Keratinocyte (primary cell): ENCODE data around the gene CREB5. TPM values are rescaled to one million over a fixed set of nuclear protein-coding genes. Genes with fewer than 3 reads are reported as not detected.

Experiments
- DNase-seq: peaks from one replicate; pipeline ENCODE4 v3.0.0-alpha.2; 2011; ENCODE audit warnings: low read depth, missing footprints, low spot score
- FAIRE-seq: peaks from 2 replicates; lab custom pipeline; 2011; peaks lifted over from hg19 to GRCh38; lab: Jason Lieb, UNC
- H2AFZ ChIP-seq: 2 replicates; pipeline ENCODE4 v1.6.0; 2012; ENCODE audit warnings: low read length, control low read depth, inconsistent platforms; ENCODE audit not compliant: control insufficient read depth
- H3K27ac ChIP-seq: 2 replicates; pipeline ENCODE4 v1.5.1; 2011; ENCODE audit warnings: low read length; ENCODE audit not compliant: control insufficient read depth, insufficient read depth
- H3K27me3 ChIP-seq: 3 replicates; pipeline ENCODE4 v1.6.0; 2011; ENCODE audit warnings: low read length; ENCODE audit not compliant: control insufficient read depth, insufficient read depth; ENCODE audit errors: extremely low read depth
- H3K36me3 ChIP-seq, 2 experiments: 2 replicates in 1 of 2; 3 replicates in 1 of 2; pipeline ENCODE4 v1.5.1; 2011; ENCODE audit warnings: low read length in 2 of 2, mild to moderate bottlenecking in 1 of 2; ENCODE audit not compliant: control insufficient read depth in 2 of 2, insufficient read depth in 2 of 2; ENCODE audit errors: extremely low read depth in 1 of 2
- H3K4me1 ChIP-seq: 3 replicates; pipeline ENCODE4 v1.5.1; 2011; ENCODE audit warnings: low read length; ENCODE audit not compliant: control insufficient read depth, insufficient read depth; ENCODE audit errors: extremely low read depth
- H3K4me2 ChIP-seq: 3 replicates; pipeline ENCODE4 v1.6.0; 2011; ENCODE audit warnings: low read depth, low read length; ENCODE audit not compliant: control insufficient read depth, insufficient read depth; ENCODE audit errors: extremely low read depth
- H3K4me3 ChIP-seq, 3 experiments: fragments of 200-600 bp in 1 of 3; sonication (generic) in 1 of 3; 2 replicates in 2 of 3; 3 replicates in 1 of 3; pipeline ENCODE4 v1.5.1; 2011 to 2016; ENCODE audit warnings: low read length in 3 of 3, mild to moderate bottlenecking in 3 of 3, control low read depth in 2 of 3, inconsistent platforms in 1 of 3, low read depth in 1 of 3, mixed read lengths in 1 of 3, mixed run types in 1 of 3, moderate library complexity in 1 of 3; ENCODE audit not compliant: control insufficient read depth in 2 of 3, insufficient read depth in 2 of 3; ENCODE audit errors: extremely low read depth in 1 of 3
- H3K79me2 ChIP-seq: 2 replicates; pipeline ENCODE4 v1.6.0; 2012; ENCODE audit warnings: low read length; ENCODE audit not compliant: control insufficient read depth, insufficient read depth
- H3K9ac ChIP-seq: 3 replicates; pipeline ENCODE4 v1.6.0; 2011; ENCODE audit warnings: low read length; ENCODE audit not compliant: control insufficient read depth, insufficient read depth; ENCODE audit errors: extremely low read depth
- H3K9me1 ChIP-seq: 3 replicates; pipeline ENCODE4 v1.6.0; 2011; ENCODE audit warnings: low read length; ENCODE audit not compliant: control insufficient read depth, insufficient read depth; ENCODE audit errors: extremely low read depth
- H3K9me3 ChIP-seq: 2 replicates; pipeline ENCODE4 v1.5.1; 2012; ENCODE audit warnings: low read depth, low read length; ENCODE audit not compliant: control insufficient read depth
- H4K20me1 ChIP-seq: 3 replicates; pipeline ENCODE4 v1.6.0; 2011; ENCODE audit warnings: low read length; ENCODE audit not compliant: control insufficient read depth, insufficient read depth; ENCODE audit errors: extremely low read depth
- CTCF ChIP-seq, 3 experiments: IDR thresholded peaks in 1 of 3; conservative IDR thresholded peaks in 1 of 3; optimal IDR thresholded peaks in 1 of 3; 2 replicates in 2 of 3; 3 replicates in 1 of 3; pipeline versions ENCODE3 to v1.5.1; 2011; ENCODE audit warnings: low read length in 3 of 3, mild to moderate bottlenecking in 3 of 3, moderate library complexity in 2 of 3, control low read depth in 1 of 3, inconsistent platforms in 1 of 3; ENCODE audit not compliant: insufficient read depth in 2 of 3; ENCODE audit errors: extremely low read depth in 1 of 3
- EZH2 ChIP-seq: IDR thresholded peaks from one replicate; pipeline ENCODE4 v1.6.1; 2012; ENCODE audit warnings: inconsistent platforms, mild to moderate bottlenecking, low read length, moderate library complexity
- dilution Hi-C: fragments of 300-500 bp; cut with MboI; formaldehyde crosslinking; loops from one replicate; pipeline ENCODE4 v1.7.0; 2020; ENCODE audit warnings: low sequenced_read_pairs; ENCODE audit not compliant: extremely low pct_ligation_motif_present
- polyA plus RNA-seq, 5 experiments: library from polyadenylated mRNA; depleted of rRNA in 3 of 5; stranded (reverse) in 3 of 5; stranded (forward) in 1 of 5; unstranded in 1 of 5; fragments of >200 nt; gene quantifications; 1 replicate in 1 of 5; 2 replicates in 3 of 5; 3 replicates in 1 of 5; pipeline versions ENCODE4 v1.2.1 to v1.2.3, GENCODE V29; 2011 to 2012; ENCODE audit warnings: missing spikeins in 2 of 5, low read depth in 1 of 5, low replicate concordance in 1 of 5

The CREB5 gene
- polyA plus RNA-seq, 1 donor (not counting 4 experiments of a cell fraction or from before 2014, with no cell fraction given) = 7.9 TPM

GRCh38 chr7:28649811-28650210 is 237.5 kb downstream of the CREB5 start:
- no peaks in the 10 kb centered on the region for H3K9me3 ChIP-seq
- no peaks in the 10 kb centered on the region for H3K27me3 ChIP-seq
- no peak overlapping the region for H3K4me3 ChIP-seq
- no peaks in the 10 kb centered on the region for H3K4me1 ChIP-seq
- no peak overlapping the region for H3K4me2 ChIP-seq
- no peak for FAIRE-seq
- H3K27ac ChIP-seq = no peak overlapping the region
- dilution Hi-C loops = no loop called here
- TF ChIP-seq EZH2 = no peak
- TF ChIP-seq CTCF (optimal IDR thresholded peaks at IDR 0.05 in 1 of 3, IDR thresholded peaks at IDR 0.05 in 1 of 3, conservative IDR thresholded peaks at IDR 0.05 in 1 of 3; ENCODE audit: extremely low read depth in 1 of 3, insufficient read depth in 2 of 3, low read length in 3 of 3) = no peak
- no peaks in the 10 kb centered on the region for H4K20me1 ChIP-seq
- no peaks in the 10 kb centered on the region for H3K79me2 ChIP-seq
- H3K36me3 ChIP-seq = no peaks in the 10 kb centered on the region
- no peak overlapping the region for H2AFZ ChIP-seq
- no peak overlapping the region for H3K9ac ChIP-seq
- H3K9me1 ChIP-seq = no peaks in the 10 kb centered on the region
- DNase-seq = no peak

- Histone ChIP-seq H3K9ac (no peak overlapping the region), H3K36me3 (no peaks in the 10 kb centered on the region), H3K4me2 (no peak overlapping the region), H3K9me3 (no peaks in the 10 kb centered on the region), H4K20me1 (no peaks in the 10 kb centered on the region), H2AFZ (no peak overlapping the region), H3K27me3 (no peaks in the 10 kb centered on the region), H3K4me3 (no peak overlapping the region), H3K27ac (no peak overlapping the region), H3K79me2 (no peaks in the 10 kb centered on the region), H3K4me1 (no peaks in the 10 kb centered on the region), H3K9me1 (no peaks in the 10 kb centered on the region)
- dilution Hi-C loops = no loop called here
- TF ChIP-seq EZH2 (no peak), CTCF (optimal IDR thresholded peaks at IDR 0.05 in 1 of 3, IDR thresholded peaks at IDR 0.05 in 1 of 3, conservative IDR thresholded peaks at IDR 0.05 in 1 of 3; ENCODE audit: extremely low read depth in 1 of 3, insufficient read depth in 2 of 3, low read length in 3 of 3) (no peak)
- FAIRE-seq (no peak), DNase-seq (no peak)
These were observed 241.8 kb downstream of the CREB5 start for GRCh38 chr7:28654110-28654509.
